Ishikawa (cell line): ENCODE measurements around the gene NDUFAF7.

ENCODE experiments used
- CEBPB ChIP-seq: IDR thresholded peaks from 2 replicates; pipeline ENCODE4 v1.6.1; 2012
- CREB1 ChIP-seq: IDR thresholded peaks from 2 replicates; pipeline ENCODE4 v1.6.1; 2012; ENCODE audit warnings: low read depth
- EGR1 ChIP-seq: IDR thresholded peaks from 2 replicates; pipeline ENCODE4 v1.6.1; 2012
- EP300 ChIP-seq: IDR thresholded peaks from 2 replicates; pipeline ENCODE4 v1.6.1; 2012; ENCODE audit warnings: borderline replicate concordance
- FOXM1 ChIP-seq: IDR thresholded peaks from 2 replicates; pipeline ENCODE4 v1.6.1; 2012; ENCODE audit warnings: low read depth, borderline replicate concordance
- NFIC ChIP-seq: IDR thresholded peaks from 2 replicates; pipeline ENCODE4 v1.6.1; 2012
- RAD21 ChIP-seq: IDR thresholded peaks from 2 replicates; pipeline ENCODE4 v1.6.1; 2012; ENCODE audit warnings: low read depth
- TAF1 ChIP-seq: IDR thresholded peaks from 2 replicates; pipeline ENCODE4 v1.6.1; 2012; ENCODE audit warnings: low read depth, mild to moderate bottlenecking
- TCF12 ChIP-seq: IDR thresholded peaks from 2 replicates; pipeline ENCODE4 v1.6.1; 2012; ENCODE audit warnings: low read depth
- TEAD4 ChIP-seq: IDR thresholded peaks from 2 replicates; pipeline ENCODE4 v1.6.1; 2012
- YY1 ChIP-seq: IDR thresholded peaks from 2 replicates; pipeline ENCODE4 v1.6.1; 2012; ENCODE audit warnings: low read depth
- ZBTB7A ChIP-seq: IDR thresholded peaks from 2 replicates; pipeline ENCODE4 v1.6.1; 2012; ENCODE audit warnings: low read depth
- TF ChIP-seq, protein P1 (sequence below): IDR thresholded peaks from 2 replicates; pipeline ENCODE4 v1.6.1; 2012
- TF ChIP-seq, protein P2 (sequence below): IDR thresholded peaks from 2 replicates; pipeline ENCODE4 v1.6.1; 2012; ENCODE audit warnings: low read depth, mild to moderate bottlenecking
- TF ChIP-seq, protein P3 (sequence below): IDR thresholded peaks from 2 replicates; pipeline ENCODE4 v1.6.1; 2012

The NDUFAF7 gene

DNA sequence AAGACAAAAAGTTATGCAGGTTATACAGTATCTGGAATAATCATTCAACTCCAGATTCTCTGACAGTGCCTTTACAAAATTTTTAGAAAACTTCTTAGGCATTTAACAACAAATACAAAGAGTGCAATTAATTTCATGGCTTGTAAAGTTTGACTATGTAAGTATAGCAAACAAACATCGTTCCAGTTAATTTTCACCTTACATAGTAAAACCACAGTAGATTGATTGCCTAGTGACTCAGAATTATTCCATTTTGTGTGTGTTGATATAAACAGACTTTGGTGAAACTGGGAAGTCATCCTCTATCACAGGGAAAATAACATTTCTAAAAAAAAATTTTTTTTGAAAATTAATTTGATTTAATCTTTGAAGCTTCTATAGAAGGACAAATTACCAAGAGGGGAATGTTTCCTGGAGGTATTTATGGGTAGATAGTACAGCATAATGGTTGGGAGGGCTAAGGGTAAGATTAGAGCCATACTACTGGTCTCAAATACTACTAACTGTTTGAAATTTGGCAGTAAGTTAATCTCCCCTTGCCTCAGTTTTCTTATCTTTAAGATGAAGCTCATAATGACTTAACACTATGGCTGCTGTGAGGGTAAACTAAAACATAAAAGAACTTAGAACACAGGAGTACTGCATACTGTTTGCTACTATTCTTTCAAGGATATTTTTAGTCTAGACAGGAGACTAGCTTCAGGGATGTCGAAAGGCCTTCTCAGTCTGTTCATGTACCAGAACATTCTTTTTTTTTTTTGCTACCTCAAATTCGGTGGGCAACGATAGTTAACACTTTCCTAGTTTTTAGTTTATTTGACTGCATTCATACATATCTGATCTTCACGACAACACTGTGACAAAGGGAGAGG lies 19.6 kb downstream of the NDUFAF7 start:
- TF ChIP-seq TEAD4: no peak
- TF ChIP-seq, protein P1, sequence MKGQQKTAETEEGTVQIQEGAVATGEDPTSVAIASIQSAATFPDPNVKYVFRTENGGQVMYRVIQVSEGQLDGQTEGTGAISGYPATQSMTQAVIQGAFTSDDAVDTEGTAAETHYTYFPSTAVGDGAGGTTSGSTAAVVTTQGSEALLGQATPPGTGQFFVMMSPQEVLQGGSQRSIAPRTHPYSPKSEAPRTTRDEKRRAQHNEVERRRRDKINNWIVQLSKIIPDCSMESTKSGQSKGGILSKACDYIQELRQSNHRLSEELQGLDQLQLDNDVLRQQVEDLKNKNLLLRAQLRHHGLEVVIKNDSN: no peak
- TF ChIP-seq, protein P2, sequence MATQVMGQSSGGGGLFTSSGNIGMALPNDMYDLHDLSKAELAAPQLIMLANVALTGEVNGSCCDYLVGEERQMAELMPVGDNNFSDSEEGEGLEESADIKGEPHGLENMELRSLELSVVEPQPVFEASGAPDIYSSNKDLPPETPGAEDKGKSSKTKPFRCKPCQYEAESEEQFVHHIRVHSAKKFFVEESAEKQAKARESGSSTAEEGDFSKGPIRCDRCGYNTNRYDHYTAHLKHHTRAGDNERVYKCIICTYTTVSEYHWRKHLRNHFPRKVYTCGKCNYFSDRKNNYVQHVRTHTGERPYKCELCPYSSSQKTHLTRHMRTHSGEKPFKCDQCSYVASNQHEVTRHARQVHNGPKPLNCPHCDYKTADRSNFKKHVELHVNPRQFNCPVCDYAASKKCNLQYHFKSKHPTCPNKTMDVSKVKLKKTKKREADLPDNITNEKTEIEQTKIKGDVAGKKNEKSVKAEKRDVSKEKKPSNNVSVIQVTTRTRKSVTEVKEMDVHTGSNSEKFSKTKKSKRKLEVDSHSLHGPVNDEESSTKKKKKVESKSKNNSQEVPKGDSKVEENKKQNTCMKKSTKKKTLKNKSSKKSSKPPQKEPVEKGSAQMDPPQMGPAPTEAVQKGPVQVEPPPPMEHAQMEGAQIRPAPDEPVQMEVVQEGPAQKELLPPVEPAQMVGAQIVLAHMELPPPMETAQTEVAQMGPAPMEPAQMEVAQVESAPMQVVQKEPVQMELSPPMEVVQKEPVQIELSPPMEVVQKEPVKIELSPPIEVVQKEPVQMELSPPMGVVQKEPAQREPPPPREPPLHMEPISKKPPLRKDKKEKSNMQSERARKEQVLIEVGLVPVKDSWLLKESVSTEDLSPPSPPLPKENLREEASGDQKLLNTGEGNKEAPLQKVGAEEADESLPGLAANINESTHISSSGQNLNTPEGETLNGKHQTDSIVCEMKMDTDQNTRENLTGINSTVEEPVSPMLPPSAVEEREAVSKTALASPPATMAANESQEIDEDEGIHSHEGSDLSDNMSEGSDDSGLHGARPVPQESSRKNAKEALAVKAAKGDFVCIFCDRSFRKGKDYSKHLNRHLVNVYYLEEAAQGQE: no peak
- no peak for TF ChIP-seq NFIC
- no peak for TF ChIP-seq YY1
- no peak for TF ChIP-seq CREB1
- TF ChIP-seq EP300: no peak
- TF ChIP-seq, protein P3, sequence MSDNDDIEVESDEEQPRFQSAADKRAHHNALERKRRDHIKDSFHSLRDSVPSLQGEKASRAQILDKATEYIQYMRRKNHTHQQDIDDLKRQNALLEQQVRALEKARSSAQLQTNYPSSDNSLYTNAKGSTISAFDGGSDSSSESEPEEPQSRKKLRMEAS: no peak
- TF ChIP-seq CEBPB: no peak
- TF ChIP-seq RAD21: no peak
- TF ChIP-seq TCF12: no peak
- TF ChIP-seq EGR1: no peak
- TF ChIP-seq FOXM1: no peak
- no peak for TF ChIP-seq ZBTB7A
- TF ChIP-seq TAF1: no peak

DNA sequence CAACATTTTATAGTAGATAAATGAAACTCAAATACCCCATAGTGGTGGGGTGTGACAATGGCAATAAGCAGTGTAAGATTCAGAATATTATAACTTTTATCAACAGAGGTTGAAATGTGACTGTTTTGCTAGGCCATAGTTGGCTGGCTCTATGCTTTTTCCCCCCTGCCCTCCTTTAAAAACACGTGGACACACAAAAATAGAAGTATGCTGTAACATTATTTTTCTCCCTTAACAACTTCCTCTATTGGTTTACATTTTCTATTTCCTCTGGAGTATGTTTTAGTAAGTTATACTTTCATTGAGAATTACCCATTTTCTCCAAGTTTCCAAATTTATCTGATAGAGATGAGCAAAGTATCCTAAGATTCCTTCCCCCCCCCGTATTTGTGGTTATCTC lies 31.1 kb downstream of the NDUFAF7 start:
- no peak for TF ChIP-seq NFIC
- TF ChIP-seq TEAD4: no peak
- TF ChIP-seq ZBTB7A: no peak
- no peak for TF ChIP-seq CREB1
- TF ChIP-seq, protein P2: no peak
- TF ChIP-seq EGR1: no peak
- no peak for TF ChIP-seq FOXM1
- TF ChIP-seq, protein P3: no peak
- no peak for TF ChIP-seq TAF1

DNA sequence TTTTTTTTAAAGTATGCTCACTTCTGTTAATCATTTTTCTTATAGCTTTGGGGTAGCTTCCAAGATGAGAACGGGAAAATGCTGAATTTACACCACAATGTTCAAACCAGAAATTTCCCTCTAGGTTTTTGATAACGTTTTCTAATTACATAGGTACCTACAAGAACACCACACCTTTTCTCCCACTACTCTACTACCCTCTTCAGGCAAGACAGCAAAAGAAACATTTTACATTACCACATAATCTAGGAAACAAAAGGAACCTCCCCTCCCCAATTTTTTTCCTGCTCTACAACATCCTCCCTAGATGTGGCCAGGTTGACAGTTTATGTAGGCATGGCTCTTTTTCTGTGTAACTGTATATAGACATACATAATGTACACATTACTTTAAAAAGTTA lies 32.4 kb downstream of the NDUFAF7 start:
- TF ChIP-seq FOXM1 (no peak), NFIC (no peak), ZBTB7A (no peak), TCF12 (no peak), EP300 (no peak), CREB1 (no peak), TAF1 (no peak), YY1 (no peak), CEBPB (no peak), RAD21 (no peak), EGR1 (no peak), TEAD4 (no peak)
- TF ChIP-seq, protein P1: no peak
- TF ChIP-seq, protein P3: no peak
- TF ChIP-seq, protein P2: no peak

DNA sequence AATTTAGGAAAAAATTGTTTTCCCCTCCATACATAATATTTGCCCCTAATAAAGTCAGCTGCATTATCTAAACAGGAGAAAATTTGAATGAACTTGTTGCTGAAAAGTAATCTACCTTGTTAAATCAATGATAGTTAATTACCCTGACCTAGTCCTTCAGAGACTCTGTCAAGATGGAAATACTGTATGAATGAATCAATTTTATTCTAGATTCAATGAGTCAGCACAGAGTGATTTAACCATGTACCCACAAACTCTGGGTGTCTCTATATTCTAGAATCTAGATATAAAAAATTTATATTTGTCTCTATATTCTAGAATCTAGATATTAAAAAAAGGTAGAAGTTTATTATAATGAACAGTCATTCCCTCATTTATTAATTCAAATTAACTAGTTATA lies 36.2 kb downstream of the NDUFAF7 start:
- TF ChIP-seq CREB1 (no peak), TCF12 (no peak), TAF1 (no peak), NFIC (no peak), EGR1 (no peak), YY1 (no peak), FOXM1 (no peak), RAD21 (no peak), CEBPB (no peak), ZBTB7A (no peak), TEAD4 (no peak), EP300 (no peak)
- TF ChIP-seq, protein P2: no peak
- TF ChIP-seq, protein P1: no peak
- TF ChIP-seq, protein P3: no peak
